ENCODE data around the gene SP6.

The SP6 gene

GRCh38 chr17:47838636-47839035 is 12.3 kb downstream of the SP6 start:
- Mint-ChIP-seq H3K9me3 (no peaks in the 10 kb centered on the region), H3K4me1 (ENCODE audit: low read depth) (peaks cover 45% of the 10 kb centered on the region), H3K27me3 (peaks cover 3% of the 10 kb centered on the region), H3K27ac (no peak overlapping the region), H3K36me3 (ENCODE audit: low read depth) (no peaks in the 10 kb centered on the region), H3K4me3 (no peak overlapping the region)

- no peaks in the 10 kb centered on the region for H3K36me3 Mint-ChIP-seq (ENCODE audit: low read depth)
- H3K4me3 Mint-ChIP-seq: no peak overlapping the region
- H3K9me3 Mint-ChIP-seq: no peaks in the 10 kb centered on the region
- H3K27ac Mint-ChIP-seq: no peak overlapping the region
- H3K27me3 Mint-ChIP-seq: no peaks in the 10 kb centered on the region
- H3K4me1 Mint-ChIP-seq (ENCODE audit: low read depth): peaks cover 39% of the 10 kb centered on the region
Observed at GRCh38 chr17:47837401-47838039, 13.4 kb downstream of the SP6 start.

GRCh38 chr17:47836601-47837000 is 14.4 kb downstream of the SP6 start:
- Mint-ChIP-seq H3K4me3 (no peak overlapping the region), H3K36me3 (ENCODE audit: low read depth) (no peaks in the 10 kb centered on the region), H3K27me3 (no peaks in the 10 kb centered on the region), H3K9me3 (no peaks in the 10 kb centered on the region), H3K27ac (no peak overlapping the region), H3K4me1 (ENCODE audit: low read depth) (peaks cover 39% of the 10 kb centered on the region)

- H3K4me3 Mint-ChIP-seq: no peak overlapping the region
- H3K4me1 Mint-ChIP-seq (ENCODE audit: low read depth): peaks cover 44% of the 10 kb centered on the region
- H3K27me3 Mint-ChIP-seq: no peaks in the 10 kb centered on the region
- H3K9me3 Mint-ChIP-seq: no peaks in the 10 kb centered on the region
- no peak overlapping the region for H3K27ac Mint-ChIP-seq
- H3K36me3 Mint-ChIP-seq (ENCODE audit: low read depth): peaks cover 9% of the 10 kb centered on the region
Observed at GRCh38 chr17:47834756-47835155, 16.2 kb downstream of the SP6 start.

- Mint-ChIP-seq H3K27ac (peak overlapping the region; percentile 88), H3K9me3 (no peaks in the 10 kb centered on the region), H3K4me3 (peak overlapping the region; percentile 93), H3K4me1 (ENCODE audit: low read depth) (peaks cover 55% of the 10 kb centered on the region), H3K27me3 (no peaks in the 10 kb centered on the region), H3K36me3 (ENCODE audit: low read depth) (peaks cover 23% of the 10 kb centered on the region)
Observed at GRCh38 chr17:47831934-47832327, 19.0 kb downstream of the SP6 start.

GRCh38 chr17:47831003-47831933 is 19.7 kb downstream of the SP6 start, which contains the start of the genes LRRC46 and MRPL10:
Gene LRRC46, plus strand, starts transcription at chr17:47831670. Its CDS starts 320 bp downstream, at chr17:47831990.
Gene MRPL10, minus strand, starts transcription at chr17:47831541. Its CDS starts 30 bp downstream, at chr17:47831511.
- Mint-ChIP-seq H3K4me1 (ENCODE audit: low read depth) (peaks cover 55% of the 10 kb centered on the region), H3K4me3 (peak within 1 kb of the TSS; percentile 93), H3K27me3 (no peaks in the 10 kb centered on the region), H3K27ac (peak within 1 kb of the TSS; percentile 88), H3K36me3 (ENCODE audit: low read depth) (peaks cover 30% of the 10 kb centered on the region), H3K9me3 (no peaks in the 10 kb centered on the region)

GRCh38 chr17:47830396-47831002 is 20.5 kb downstream of the SP6 start:
- Mint-ChIP-seq H3K27me3 (no peaks in the 10 kb centered on the region), H3K36me3 (ENCODE audit: low read depth) (peaks cover 35% of the 10 kb centered on the region), H3K9me3 (no peaks in the 10 kb centered on the region), H3K4me3 (peak overlapping the region; percentile 93), H3K27ac (peak overlapping the region; percentile 88), H3K4me1 (ENCODE audit: low read depth) (peaks cover 50% of the 10 kb centered on the region)

GRCh38 chr17:47829870-47830269 is 21.1 kb downstream of the SP6 start:
- Mint-ChIP-seq H3K4me1 (ENCODE audit: low read depth) (peaks cover 48% of the 10 kb centered on the region), H3K27me3 (no peaks in the 10 kb centered on the region), H3K9me3 (no peaks in the 10 kb centered on the region), H3K36me3 (ENCODE audit: low read depth) (peaks cover 39% of the 10 kb centered on the region), H3K4me3 (peak overlapping the region; percentile 93), H3K27ac (peak overlapping the region; percentile 77)

GRCh38 chr17:47823519-47823918 is 27.4 kb downstream of the SP6 start:
- Mint-ChIP-seq H3K4me3 (no peak overlapping the region), H3K27me3 (no peaks in the 10 kb centered on the region), H3K36me3 (ENCODE audit: low read depth) (peaks cover 37% of the 10 kb centered on the region), H3K27ac (no peak overlapping the region), H3K4me1 (ENCODE audit: low read depth) (peaks cover 25% of the 10 kb centered on the region), H3K9me3 (no peaks in the 10 kb centered on the region)

GRCh38 chr17:47822785-47823184 is 28.2 kb downstream of the SP6 start:
- Mint-ChIP-seq H3K36me3 (ENCODE audit: low read depth) (peaks cover 32% of the 10 kb centered on the region), H3K4me3 (peak overlapping the region; percentile 94), H3K4me1 (ENCODE audit: low read depth) (peaks cover 25% of the 10 kb centered on the region), H3K27ac (no peak overlapping the region), H3K27me3 (no peaks in the 10 kb centered on the region), H3K9me3 (no peaks in the 10 kb centered on the region)

- Mint-ChIP-seq H3K27me3 (no peaks in the 10 kb centered on the region), H3K4me1 (ENCODE audit: low read depth) (peaks cover 25% of the 10 kb centered on the region), H3K27ac (peak within 1 kb of the TSS; percentile 87), H3K4me3 (peak within 1 kb of the TSS; percentile 94), H3K36me3 (ENCODE audit: low read depth) (peaks cover 32% of the 10 kb centered on the region), H3K9me3 (no peaks in the 10 kb centered on the region)
Observed at GRCh38 chr17:47821424-47822391, 29.3 kb downstream of the SP6 start, which contains the start of gene OSBPL7. Gene OSBPL7, minus strand, starts transcription at chr17:47821794. Its CDS starts 1,516 bp downstream, at chr17:47820278.

- no peaks in the 10 kb centered on the region for H3K27me3 Mint-ChIP-seq
- no peaks in the 10 kb centered on the region for H3K9me3 Mint-ChIP-seq
- H3K36me3 Mint-ChIP-seq (ENCODE audit: low read depth): peaks cover 26% of the 10 kb centered on the region
- H3K27ac Mint-ChIP-seq: peak overlapping the region; percentile 87
- peak overlapping the region; percentile 94 for H3K4me3 Mint-ChIP-seq
- peaks cover 25% of the 10 kb centered on the region for H3K4me1 Mint-ChIP-seq (ENCODE audit: low read depth)
Observed at GRCh38 chr17:47821031-47821423, 29.9 kb downstream of the SP6 start.

GRCh38 chr17:47820033-47820789 is 30.8 kb downstream of the SP6 start:
- H3K4me1 Mint-ChIP-seq (ENCODE audit: low read depth): peaks cover 25% of the 10 kb centered on the region
- peak overlapping the region; percentile 94 for H3K4me3 Mint-ChIP-seq
- no peaks in the 10 kb centered on the region for H3K27me3 Mint-ChIP-seq
- H3K9me3 Mint-ChIP-seq: no peaks in the 10 kb centered on the region
- H3K27ac Mint-ChIP-seq: peak overlapping the region; percentile 87
- peaks cover 20% of the 10 kb centered on the region for H3K36me3 Mint-ChIP-seq (ENCODE audit: low read depth)
